ENCODE measurements around the gene BAHCC1.

GRCh38 chr17:81394921-81395599 lies at the start of gene BAHCC1:
- no peak for TF ChIP-seq POLR2AphosphoS5 (IDR thresholded peaks at IDR 0.05; ENCODE audit: low read depth, low read length)
- no peak for TF ChIP-seq POLR2A (IDR thresholded peaks at IDR 0.05; ENCODE audit: low read depth, low read length)
- no peak for TF ChIP-seq TAF1 (IDR thresholded peaks at IDR 0.05; ENCODE audit: borderline replicate concordance, low read depth, low read length)

Data from GM12892 (cell line).